B cell (primary cell): Measurements from ENCODE around the gene MGAT4C. TPM values are rescaled to one million over a fixed set of nuclear protein-coding genes. Genes with fewer than 3 reads are reported as not detected.

Experiments used
- ATAC-seq: fragments of 200-7000 bp; cut with Tn5 transposase; one replicate; pipeline ENCODE4 v1.10.0; 2021; ENCODE audit warnings: low read depth, mild to moderate bottlenecking, moderate number of reproducible peaks, moderate library complexity
- CTCF ChIA-PET: fragments of 350-600 bp; sonication (Branson Sonifier 250); formaldehyde crosslinking; loops from one replicate; lab custom pipeline; 2021; ENCODE audit warnings: antibody characterized with exemption, inconsistent platforms; lab: Charles Lee
- POLR2A ChIA-PET: fragments of 350-600 bp; sonication (Branson Sonifier 250); formaldehyde crosslinking; loops from one replicate; lab custom pipeline; 2021; ENCODE audit warnings: antibody characterized with exemption; lab: Charles Lee
- DNase-seq: peaks from one replicate; pipeline ENCODE4 v3.0.0; 2013
- H2AFZ ChIP-seq: 2 replicates; pipeline ENCODE4 v1.6.1; 2012; ENCODE audit warnings: mild to moderate bottlenecking, low read depth, low read length; ENCODE audit not compliant: insufficient read depth, poor library complexity, severe bottlenecking
- H3K27ac ChIP-seq, 2 donors: 1 replicate in 1 of 2; 2 replicates in 1 of 2; pipeline ENCODE4 v1.5.1; 2012 to 2013; ENCODE audit warnings: low read length in 2 of 2, mild to moderate bottlenecking in 2 of 2, moderate library complexity in 1 of 2
- H3K27me3 ChIP-seq, 4 experiments: fragments of 200-600 bp in 1 of 4; sonication (generic) in 1 of 4; replicated peaks in 1 of 4; 1 replicate in 2 of 4; 2 replicates in 2 of 4; pipeline versions ENCODE4 v1.6.1 to v1.7.0; 2013 to 2016; ENCODE audit warnings: low read length in 3 of 4, mild to moderate bottlenecking in 2 of 4, mixed read lengths in 1 of 4, moderate library complexity in 1 of 4; ENCODE audit not compliant: insufficient read depth in 4 of 4, control insufficient read depth in 3 of 4; ENCODE audit errors: control extremely low read depth in 1 of 4
- H3K36me3 ChIP-seq, 2 experiments: replicated peaks in 1 of 2; 1 replicate in 1 of 2; 2 replicates in 1 of 2; pipeline versions ENCODE4 v1.6.1 to v1.7.1; 2013; ENCODE audit warnings: low read length in 1 of 2; ENCODE audit not compliant: insufficient read depth in 2 of 2, control insufficient read depth in 1 of 2; ENCODE audit errors: control extremely low read depth in 1 of 2, extremely low read depth in 1 of 2
- H3K4me1 ChIP-seq, 2 donors: fragments of 200-600 bp in 1 of 2; sonication (generic) in 1 of 2; 1 replicate in 1 of 2; 2 replicates in 1 of 2; pipeline versions ENCODE4 v1.5.1 to v1.6.1; 2013 to 2017; ENCODE audit warnings: low read length in 2 of 2; ENCODE audit not compliant: control insufficient read depth in 2 of 2, insufficient read depth in 2 of 2
- H3K4me2 ChIP-seq: replicated peaks from 2 replicates; pipeline ENCODE3; 2012; ENCODE audit warnings: mild to moderate bottlenecking, low read depth, low read length; ENCODE audit not compliant: poor library complexity, severe bottlenecking
- H3K4me3 ChIP-seq, 5 experiments: fragments of 200-600 bp in 1 of 5; sonication (generic) in 1 of 5; 1 replicate in 3 of 5; 2 replicates in 2 of 5; pipeline versions ENCODE4 v1.5.1 to v1.7.0; 2011 to 2016; ENCODE audit warnings: low read length in 4 of 5, mild to moderate bottlenecking in 4 of 5, low read depth in 2 of 5, control low read depth in 1 of 5, moderate library complexity in 1 of 5; ENCODE audit not compliant: insufficient read depth in 1 of 5; ENCODE audit errors: control extremely low read depth in 1 of 5, extremely low read depth in 1 of 5
- H3K79me2 ChIP-seq: fragments of 200-600 bp; sonication (generic); one replicate; pipeline ENCODE4 v1.6.0; 2016; ENCODE audit warnings: low read length; ENCODE audit not compliant: control insufficient read depth, insufficient read depth
- H3K9ac ChIP-seq: fragments of 200-600 bp; sonication (generic); 2 replicates; pipeline ENCODE4 v1.6.1; 2017; ENCODE audit warnings: mild to moderate bottlenecking, low read length, moderate library complexity
- H3K9me3 ChIP-seq, 3 donors: one replicate each; pipeline versions ENCODE4 v1.6.1 to v1.7.1; 2013; ENCODE audit warnings: low read length in 2 of 3; ENCODE audit not compliant: control insufficient read depth in 2 of 3, insufficient read depth in 1 of 3; ENCODE audit errors: control extremely low read depth in 1 of 3
- H4K20me1 ChIP-seq: 2 replicates; pipeline ENCODE4 v1.6.0; 2012; ENCODE audit warnings: mild to moderate bottlenecking, low read length; ENCODE audit not compliant: insufficient read depth, control insufficient read depth, poor library complexity, severe bottlenecking
- H3K27ac Mint-ChIP-seq: one replicate; pipeline ENCODE4 v1.8.0; 2021; ENCODE audit warnings: mixed read lengths
- H3K27me3 Mint-ChIP-seq: one replicate; pipeline ENCODE4 v1.8.0; 2021; ENCODE audit warnings: mixed read lengths
- H3K4me1 Mint-ChIP-seq: one replicate; pipeline ENCODE4 v1.8.0; 2021; ENCODE audit warnings: mixed read lengths
- H3K4me3 Mint-ChIP-seq: one replicate; pipeline ENCODE4 v1.8.0; 2021; ENCODE audit warnings: mixed read lengths
- H3K9me3 Mint-ChIP-seq: one replicate; pipeline ENCODE4 v1.8.0; 2022; ENCODE audit warnings: mixed read lengths; ENCODE audit not compliant: insufficient read depth
- CTCF ChIP-seq: fragments of 200-600 bp; IDR thresholded peaks from one replicate; pipeline ENCODE4 v1.8.0; 2022; ENCODE audit warnings: antibody characterized with exemption, mild to moderate bottlenecking
- EZH2 ChIP-seq: IDR thresholded peaks from 2 replicates; pipeline ENCODE4 v1.6.1; 2012; ENCODE audit warnings: borderline replicate concordance, low read depth, mild to moderate bottlenecking, moderate library complexity, low read length; ENCODE audit not compliant: insufficient read depth, poor library complexity, severe bottlenecking
- WGBS: methylation state at CpG from one replicate; pipeline ENCODE4 v1.1.5; 2013; ENCODE audit warnings: missing lambda C conversion rate; ENCODE audit not compliant: insufficient coverage; 5-methylcytosine and 5-hydroxymethylcytosine counted together
- intact Hi-C: fragments of 100-400 bp; cut with micrococcal nuclease; formaldehyde crosslinking; loops from one replicate; pipeline ENCODE4 v1.10.0; 2022
- polyA plus RNA-seq: library from polyadenylated mRNA; depleted of rRNA; stranded (reverse); fragments of >200 nt; gene quantifications from 2 replicates; pipeline ENCODE4 v1.2.3, GENCODE V29; 2012
- total RNA-seq, 2 donors: library from RNA; stranded (reverse); fragments of 120-200 nt in 1 of 2; gene quantifications; 1 replicate in 1 of 2; 2 replicates in 1 of 2; pipeline versions ENCODE4 v1.2.3 to v1.2.4, GENCODE V29; 2013 to 2022

Gene MGAT4C
- total and polyA plus RNA-seq, 2 donors (not counting 1 experiment from before 2014, with no cell fraction given) = not detected

GRCh38 chr12:86174188-86174587 is 82.0 kb downstream of the MGAT4C start:
- no peaks in the 10 kb centered on the region for H3K27me3 ChIP-seq
- no peak overlapping the region for H3K9ac ChIP-seq
- no peak for TF ChIP-seq EZH2
- no peak for TF ChIP-seq CTCF
- H3K4me3 ChIP-seq = no peak overlapping the region
- H4K20me1 ChIP-seq = no peaks in the 10 kb centered on the region
- WGBS = no CpG with 5 or more reads among the region's 2 CpGs
- H3K27ac Mint-ChIP-seq = no peak overlapping the region
- H3K9me3 ChIP-seq = no peaks in the 10 kb centered on the region
- H3K4me2 ChIP-seq = no peak overlapping the region
- CTCF ChIA-PET = no interaction called here
- no peaks in the 10 kb centered on the region for H3K79me2 ChIP-seq
- no peaks in the 10 kb centered on the region for H3K4me1 Mint-ChIP-seq
- no peak for DNase-seq
- no peaks in the 10 kb centered on the region for H3K4me1 ChIP-seq
- no peak overlapping the region for H3K4me3 Mint-ChIP-seq
- H3K27me3 Mint-ChIP-seq = no peaks in the 10 kb centered on the region
- no peak overlapping the region for H2AFZ ChIP-seq
- POLR2A ChIA-PET = no interaction called here
- intact Hi-C loops = no loop called here
- no peak overlapping the region for H3K27ac ChIP-seq
- no peaks in the 10 kb centered on the region for H3K36me3 ChIP-seq
- no peaks in the 10 kb centered on the region for H3K9me3 Mint-ChIP-seq
- ATAC-seq = no peak

GRCh38 chr12:86172913-86173443 is 83.2 kb downstream of the MGAT4C start:
- ChIA-PET POLR2A (no interaction called here), CTCF (no interaction called here)
- no peak for DNase-seq
- Mint-ChIP-seq H3K9me3 (no peaks in the 10 kb centered on the region), H3K4me1 (no peaks in the 10 kb centered on the region), H3K27ac (no peak overlapping the region), H3K27me3 (no peaks in the 10 kb centered on the region), H3K4me3 (no peak overlapping the region)
- no peaks in the 10 kb centered on the region for H3K4me1 ChIP-seq
- no peak for TF ChIP-seq EZH2
- H3K4me2 ChIP-seq = no peak overlapping the region
- no peak overlapping the region for H3K27ac ChIP-seq
- intact Hi-C loops = no loop called here
- no peak overlapping the region for H3K9ac ChIP-seq
- H3K36me3 ChIP-seq = no peaks in the 10 kb centered on the region
- H3K27me3 ChIP-seq = no peaks in the 10 kb centered on the region
- H3K4me3 ChIP-seq = no peak overlapping the region
- no peaks in the 10 kb centered on the region for H3K9me3 ChIP-seq
- no peaks in the 10 kb centered on the region for H3K79me2 ChIP-seq
- WGBS = 73% methylated on average over 2 of the region's 2 CpGs
- no peak for ATAC-seq
- no peaks in the 10 kb centered on the region for H4K20me1 ChIP-seq
- no peak overlapping the region for H2AFZ ChIP-seq
